Measurements from ENCODE around the gene SYNM. TPM values are rescaled to one million over a fixed set of nuclear protein-coding genes. Genes with fewer than 3 reads are reported as not detected.

Gene SYNM
- total RNA-seq, 1 donor from 2014 or later, result 1.4 TPM

GRCh38 chr15:99149366-99149765, 44.5 kb downstream of the SYNM start:
- Mint-ChIP-seq H3K4me3 (no peak overlapping the region), H3K27me3 (ENCODE audit: low read depth) (no peaks in the 10 kb centered on the region), H3K9me3 (no peaks in the 10 kb centered on the region), H3K4me1 (peaks cover 2% of the 10 kb centered on the region), H3K36me3 (peaks cover 42% of the 10 kb centered on the region), H3K27ac (no peak overlapping the region)
- TF ChIP-seq CTCF (IDR thresholded peaks at IDR 0.05; ENCODE audit: unreplicated experiment), result no peak
- no peak for DNase-seq (ENCODE audit: low spot score in 2 of 2, unreplicated experiment in 2 of 2)

- Mint-ChIP-seq H3K4me1 (peaks cover 2% of the 10 kb centered on the region), H3K4me3 (no peak overlapping the region), H3K36me3 (peaks cover 42% of the 10 kb centered on the region), H3K27me3 (ENCODE audit: low read depth) (no peaks in the 10 kb centered on the region), H3K9me3 (no peaks in the 10 kb centered on the region), H3K27ac (no peak overlapping the region)
- DNase-seq (ENCODE audit: low spot score in 2 of 2, unreplicated experiment in 2 of 2), result no peak
- TF ChIP-seq CTCF (IDR thresholded peaks at IDR 0.05; ENCODE audit: unreplicated experiment), result no peak
Measured at GRCh38 chr15:99151156-99151555, 46.3 kb downstream of the SYNM start.

GRCh38 chr15:99153026-99153535, 48.2 kb downstream of the SYNM start:
- H3K27me3 Mint-ChIP-seq (ENCODE audit: low read depth), result no peaks in the 10 kb centered on the region
- H3K4me1 Mint-ChIP-seq, result peaks cover 2% of the 10 kb centered on the region
- no peak overlapping the region for H3K4me3 Mint-ChIP-seq
- no peak for DNase-seq (ENCODE audit: low spot score in 2 of 2, unreplicated experiment in 2 of 2)
- TF ChIP-seq CTCF (IDR thresholded peaks at IDR 0.05; ENCODE audit: unreplicated experiment), result no peak
- H3K36me3 Mint-ChIP-seq, result peaks cover 42% of the 10 kb centered on the region
- no peaks in the 10 kb centered on the region for H3K9me3 Mint-ChIP-seq
- no peak overlapping the region for H3K27ac Mint-ChIP-seq

- Mint-ChIP-seq H3K27ac (no peak overlapping the region), H3K9me3 (no peaks in the 10 kb centered on the region), H3K27me3 (ENCODE audit: low read depth) (no peaks in the 10 kb centered on the region), H3K36me3 (peaks cover 44% of the 10 kb centered on the region), H3K4me3 (no peak overlapping the region), H3K4me1 (peaks cover 2% of the 10 kb centered on the region)
- no peak for TF ChIP-seq CTCF (IDR thresholded peaks at IDR 0.05; ENCODE audit: unreplicated experiment)
- DNase-seq (ENCODE audit: low spot score in 2 of 2, unreplicated experiment in 2 of 2), result no peak
Measured at GRCh38 chr15:99154271-99154670, 49.4 kb downstream of the SYNM start.

- Mint-ChIP-seq H3K4me1 (peaks cover 2% of the 10 kb centered on the region), H3K36me3 (peaks cover 45% of the 10 kb centered on the region), H3K27ac (no peak overlapping the region), H3K4me3 (no peak overlapping the region), H3K27me3 (ENCODE audit: low read depth) (no peaks in the 10 kb centered on the region), H3K9me3 (no peaks in the 10 kb centered on the region)
- no peak for TF ChIP-seq CTCF (IDR thresholded peaks at IDR 0.05; ENCODE audit: unreplicated experiment)
- no peak for DNase-seq (ENCODE audit: low spot score in 2 of 2, unreplicated experiment in 2 of 2)
Measured at GRCh38 chr15:99155961-99156443, 51.1 kb downstream of the SYNM start.

GRCh38 chr15:99157456-99157855, 52.6 kb downstream of the SYNM start:
- Mint-ChIP-seq H3K9me3 (no peaks in the 10 kb centered on the region), H3K27me3 (ENCODE audit: low read depth) (no peaks in the 10 kb centered on the region), H3K36me3 (peaks cover 40% of the 10 kb centered on the region), H3K27ac (no peak overlapping the region), H3K4me3 (no peak overlapping the region), H3K4me1 (peaks cover 2% of the 10 kb centered on the region)
- DNase-seq (ENCODE audit: low spot score in 2 of 2, unreplicated experiment in 2 of 2), result no peak
- no peak for TF ChIP-seq CTCF (IDR thresholded peaks at IDR 0.05; ENCODE audit: unreplicated experiment)
